Measurements from ENCODE around the gene CD248. TPM values are rescaled to one million over a fixed set of nuclear protein-coding genes. Genes with fewer than 3 reads are reported as not detected.

Gene CD248
- total and polyA plus RNA-seq, 2 experiments from 2014 or later = 2.4 to 3.8 TPM

DNA sequence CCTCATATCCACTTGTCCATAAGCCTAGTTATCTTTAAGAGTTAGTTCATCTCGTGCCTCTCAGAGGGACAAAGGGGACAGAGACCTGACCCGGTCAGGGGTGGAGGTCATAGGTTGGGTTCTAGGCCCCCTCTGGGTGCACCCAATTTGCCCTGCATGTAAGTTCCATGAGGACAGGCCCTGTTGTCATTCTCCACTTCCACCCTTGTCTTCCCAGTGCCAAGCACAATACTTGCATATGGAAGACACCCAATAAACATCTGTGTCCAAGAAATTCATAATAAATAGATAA, 26.6 kb downstream of the CD248 start:
- Histone ChIP-seq H2AFZ (no peak overlapping the region; the same call in 1 of the 2 replicates), H3K9me2 (ENCODE audit: insufficient read depth) (no peaks in the 10 kb centered on the region), H3K4me1 (ENCODE audit: insufficient read depth) (peaks cover 21% of the 10 kb centered on the region), H3K79me2 (replicated peaks; ENCODE audit: insufficient read depth) (peaks cover 9% of the 10 kb centered on the region), H3K4me2 (peak overlapping the region; percentile 83; the same call in 1 of the 2 replicates), H3K4me3 (peak overlapping the region; percentile 94), H4K20me1 (replicated peaks; ENCODE audit: insufficient read depth) (no peaks in the 10 kb centered on the region; the same call in 1 of the 2 replicates), H3F3A (replicated peaks; ENCODE audit: low read depth) (peaks cover 18% of the 10 kb centered on the region; the same call in 1 of the 2 replicates), H3K36me3 (ENCODE audit: insufficient read depth) (no peaks in the 10 kb centered on the region; the same call in 1 of the 2 replicates), H3K27ac (ENCODE audit: low read depth) (no peak overlapping the region), H3K27me3 (ENCODE audit: insufficient read depth) (peaks cover 30% of the 10 kb centered on the region)
- ATAC-seq (no peak), DNase-seq (ENCODE audit: low spot score) (no peak)
- no peaks in the 10 kb centered on the region; the same call in 2 of the 3 replicates for H3K36me3 Mint-ChIP-seq (ENCODE audit: low read depth)
- no peak overlapping the region for H3K27ac Mint-ChIP-seq
- H3K4me1 Mint-ChIP-seq = peaks cover 21% of the 10 kb centered on the region
- H3K4me3 Mint-ChIP-seq = peak overlapping the region; percentile 94
- TF ChIP-seq ZNF331 (CRISPR knock-in tag; IDR thresholded peaks at IDR 0.05; ENCODE audit: low read depth) (no peak), STAT1 (IDR thresholded peaks at IDR 0.05; ENCODE audit: unreplicated experiment) (no peak), NANOG (IDR thresholded peaks at IDR 0.05; ENCODE audit: borderline replicate concordance) (no peak), EZH2 (IDR thresholded peaks at IDR 0.05; ENCODE audit: low read depth, unreplicated experiment) (no peak), POLR2AphosphoS5 (IDR thresholded peaks at IDR 0.05; ENCODE audit: low read depth) (no peak)
- TF ChIP-seq, protein P1, sequence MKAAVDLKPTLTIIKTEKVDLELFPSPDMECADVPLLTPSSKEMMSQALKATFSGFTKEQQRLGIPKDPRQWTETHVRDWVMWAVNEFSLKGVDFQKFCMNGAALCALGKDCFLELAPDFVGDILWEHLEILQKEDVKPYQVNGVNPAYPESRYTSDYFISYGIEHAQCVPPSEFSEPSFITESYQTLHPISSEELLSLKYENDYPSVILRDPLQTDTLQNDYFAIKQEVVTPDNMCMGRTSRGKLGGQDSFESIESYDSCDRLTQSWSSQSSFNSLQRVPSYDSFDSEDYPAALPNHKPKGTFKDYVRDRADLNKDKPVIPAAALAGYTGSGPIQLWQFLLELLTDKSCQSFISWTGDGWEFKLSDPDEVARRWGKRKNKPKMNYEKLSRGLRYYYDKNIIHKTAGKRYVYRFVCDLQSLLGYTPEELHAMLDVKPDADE (IDR thresholded peaks at IDR 0.05) = no peak
- TF ChIP-seq, protein P2, sequence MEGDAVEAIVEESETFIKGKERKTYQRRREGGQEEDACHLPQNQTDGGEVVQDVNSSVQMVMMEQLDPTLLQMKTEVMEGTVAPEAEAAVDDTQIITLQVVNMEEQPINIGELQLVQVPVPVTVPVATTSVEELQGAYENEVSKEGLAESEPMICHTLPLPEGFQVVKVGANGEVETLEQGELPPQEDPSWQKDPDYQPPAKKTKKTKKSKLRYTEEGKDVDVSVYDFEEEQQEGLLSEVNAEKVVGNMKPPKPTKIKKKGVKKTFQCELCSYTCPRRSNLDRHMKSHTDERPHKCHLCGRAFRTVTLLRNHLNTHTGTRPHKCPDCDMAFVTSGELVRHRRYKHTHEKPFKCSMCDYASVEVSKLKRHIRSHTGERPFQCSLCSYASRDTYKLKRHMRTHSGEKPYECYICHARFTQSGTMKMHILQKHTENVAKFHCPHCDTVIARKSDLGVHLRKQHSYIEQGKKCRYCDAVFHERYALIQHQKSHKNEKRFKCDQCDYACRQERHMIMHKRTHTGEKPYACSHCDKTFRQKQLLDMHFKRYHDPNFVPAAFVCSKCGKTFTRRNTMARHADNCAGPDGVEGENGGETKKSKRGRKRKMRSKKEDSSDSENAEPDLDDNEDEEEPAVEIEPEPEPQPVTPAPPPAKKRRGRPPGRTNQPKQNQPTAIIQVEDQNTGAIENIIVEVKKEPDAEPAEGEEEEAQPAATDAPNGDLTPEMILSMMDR (conservative IDR thresholded peaks at IDR 0.05; ENCODE audit: low read depth in 2 of 2) = no peak
- TF ChIP-seq, protein P3, sequence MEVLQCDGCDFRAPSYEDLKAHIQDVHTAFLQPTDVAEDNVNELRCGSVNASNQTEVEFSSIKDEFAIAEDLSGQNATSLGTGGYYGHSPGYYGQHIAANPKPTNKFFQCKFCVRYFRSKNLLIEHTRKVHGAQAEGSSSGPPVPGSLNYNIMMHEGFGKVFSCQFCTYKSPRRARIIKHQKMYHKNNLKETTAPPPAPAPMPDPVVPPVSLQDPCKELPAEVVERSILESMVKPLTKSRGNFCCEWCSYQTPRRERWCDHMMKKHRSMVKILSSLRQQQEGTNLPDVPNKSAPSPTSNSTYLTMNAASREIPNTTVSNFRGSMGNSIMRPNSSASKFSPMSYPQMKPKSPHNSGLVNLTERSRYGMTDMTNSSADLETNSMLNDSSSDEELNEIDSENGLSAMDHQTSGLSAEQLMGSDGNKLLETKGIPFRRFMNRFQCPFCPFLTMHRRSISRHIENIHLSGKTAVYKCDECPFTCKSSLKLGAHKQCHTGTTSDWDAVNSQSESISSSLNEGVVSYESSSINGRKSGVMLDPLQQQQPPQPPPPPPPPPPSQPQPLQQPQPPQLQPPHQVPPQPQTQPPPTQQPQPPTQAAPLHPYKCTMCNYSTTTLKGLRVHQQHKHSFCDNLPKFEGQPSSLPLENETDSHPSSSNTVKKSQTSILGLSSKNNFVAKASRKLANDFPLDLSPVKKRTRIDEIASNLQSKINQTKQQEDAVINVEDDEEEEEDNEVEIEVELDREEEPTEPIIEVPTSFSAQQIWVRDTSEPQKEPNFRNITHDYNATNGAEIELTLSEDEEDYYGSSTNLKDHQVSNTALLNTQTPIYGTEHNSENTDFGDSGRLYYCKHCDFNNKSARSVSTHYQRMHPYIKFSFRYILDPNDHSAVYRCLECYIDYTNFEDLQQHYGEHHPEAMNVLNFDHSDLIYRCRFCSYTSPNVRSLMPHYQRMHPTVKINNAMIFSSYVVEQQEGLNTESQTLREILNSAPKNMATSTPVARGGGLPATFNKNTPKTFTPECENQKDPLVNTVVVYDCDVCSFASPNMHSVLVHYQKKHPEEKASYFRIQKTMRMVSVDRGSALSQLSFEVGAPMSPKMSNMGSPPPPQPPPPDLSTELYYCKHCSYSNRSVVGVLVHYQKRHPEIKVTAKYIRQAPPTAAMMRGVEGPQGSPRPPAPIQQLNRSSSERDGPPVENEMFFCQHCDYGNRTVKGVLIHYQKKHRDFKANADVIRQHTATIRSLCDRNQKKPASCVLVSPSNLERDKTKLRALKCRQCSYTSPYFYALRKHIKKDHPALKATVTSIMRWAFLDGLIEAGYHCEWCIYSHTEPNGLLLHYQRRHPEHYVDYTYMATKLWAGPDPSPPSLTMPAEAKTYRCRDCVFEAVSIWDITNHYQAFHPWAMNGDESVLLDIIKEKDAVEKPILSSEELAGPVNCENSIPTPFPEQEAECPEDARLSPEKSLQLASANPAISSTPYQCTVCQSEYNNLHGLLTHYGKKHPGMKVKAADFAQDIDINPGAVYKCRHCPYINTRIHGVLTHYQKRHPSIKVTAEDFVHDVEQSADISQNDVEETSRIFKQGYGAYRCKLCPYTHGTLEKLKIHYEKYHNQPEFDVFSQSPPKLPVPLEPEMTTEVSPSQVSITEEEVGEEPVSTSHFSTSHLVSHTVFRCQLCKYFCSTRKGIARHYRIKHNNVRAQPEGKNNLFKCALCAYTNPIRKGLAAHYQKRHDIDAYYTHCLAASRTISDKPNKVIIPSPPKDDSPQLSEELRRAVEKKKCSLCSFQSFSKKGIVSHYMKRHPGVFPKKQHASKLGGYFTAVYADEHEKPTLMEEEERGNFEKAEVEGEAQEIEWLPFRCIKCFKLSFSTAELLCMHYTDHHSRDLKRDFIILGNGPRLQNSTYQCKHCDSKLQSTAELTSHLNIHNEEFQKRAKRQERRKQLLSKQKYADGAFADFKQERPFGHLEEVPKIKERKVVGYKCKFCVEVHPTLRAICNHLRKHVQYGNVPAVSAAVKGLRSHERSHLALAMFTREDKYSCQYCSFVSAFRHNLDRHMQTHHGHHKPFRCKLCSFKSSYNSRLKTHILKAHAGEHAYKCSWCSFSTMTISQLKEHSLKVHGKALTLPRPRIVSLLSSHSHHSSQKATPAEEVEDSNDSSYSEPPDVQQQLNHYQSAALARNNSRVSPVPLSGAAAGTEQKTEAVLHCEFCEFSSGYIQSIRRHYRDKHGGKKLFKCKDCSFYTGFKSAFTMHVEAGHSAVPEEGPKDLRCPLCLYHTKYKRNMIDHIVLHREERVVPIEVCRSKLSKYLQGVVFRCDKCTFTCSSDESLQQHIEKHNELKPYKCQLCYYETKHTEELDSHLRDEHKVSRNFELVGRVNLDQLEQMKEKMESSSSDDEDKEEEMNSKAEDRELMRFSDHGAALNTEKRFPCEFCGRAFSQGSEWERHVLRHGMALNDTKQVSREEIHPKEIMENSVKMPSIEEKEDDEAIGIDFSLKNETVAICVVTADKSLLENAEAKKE (CRISPR knock-in tag; IDR thresholded peaks at IDR 0.05) = no peak
- H3K27me3 Mint-ChIP-seq (ENCODE audit: insufficient read depth, low read depth, poor library complexity) = peaks cover 35% of the 10 kb centered on the region
- peaks cover 2% of the 10 kb centered on the region; the same call in 1 of the 3 replicates for H3K9me3 Mint-ChIP-seq
